RWPE1 (cell line): Measurements from ENCODE around the gene TBL1X.

ENCODE experiments used
- CTCF ChIA-PET: fragments of 350-600 bp; sonication (Branson Sonifier 250); formaldehyde crosslinking; extraction: SDS; loops from one replicate; lab custom pipeline; 2021; lab: Yijun Ruan, JAX
- POLR2A ChIA-PET: fragments of 400-600 bp; formaldehyde crosslinking; extraction: SDS; loops from one replicate; lab custom pipeline; 2020; ENCODE audit warnings: antibody characterized with exemption; ENCODE audit not compliant: low non-redundant PET; lab: Yijun Ruan, JAX
- DNase-seq: peaks from one replicate; pipeline ENCODE4 v3.0.0; 2012; ENCODE audit warnings: low spot score
- H3K27ac ChIP-seq: fragments of 450-650 bp; 2 replicates; pipeline ENCODE4 v1.5.1; 2017
- CTCF ChIP-seq: fragments of 450-650 bp; conservative IDR thresholded peaks from 2 replicates; pipeline ENCODE4 v1.5.1; 2017; ENCODE audit warnings: low read depth, mild to moderate bottlenecking

TBL1X gene

DNA sequence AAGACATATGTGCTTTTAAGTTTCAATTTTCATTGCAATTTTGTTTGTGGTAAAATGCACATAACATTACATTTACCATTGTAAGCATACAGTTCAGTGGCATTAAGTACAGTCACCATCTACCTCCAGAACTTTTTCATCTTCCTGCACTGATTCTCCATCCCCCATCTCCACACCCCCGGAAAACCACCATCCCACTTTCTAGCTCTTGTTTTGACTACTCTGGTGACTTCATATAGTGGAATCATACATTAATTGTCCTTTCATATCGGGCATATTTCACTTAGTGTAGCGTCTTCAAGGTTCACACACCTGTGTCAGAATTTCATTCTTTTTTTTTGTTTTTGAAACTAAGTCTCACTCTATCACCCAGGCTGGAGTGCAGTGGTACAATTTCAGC is 157.3 kb downstream of the TBL1X start:
- no peak for DNase-seq
- no peak for TF ChIP-seq CTCF
- CTCF ChIA-PET: no interaction called here
- POLR2A ChIA-PET: no interaction called here
- H3K27ac ChIP-seq: no peak overlapping the region

DNA sequence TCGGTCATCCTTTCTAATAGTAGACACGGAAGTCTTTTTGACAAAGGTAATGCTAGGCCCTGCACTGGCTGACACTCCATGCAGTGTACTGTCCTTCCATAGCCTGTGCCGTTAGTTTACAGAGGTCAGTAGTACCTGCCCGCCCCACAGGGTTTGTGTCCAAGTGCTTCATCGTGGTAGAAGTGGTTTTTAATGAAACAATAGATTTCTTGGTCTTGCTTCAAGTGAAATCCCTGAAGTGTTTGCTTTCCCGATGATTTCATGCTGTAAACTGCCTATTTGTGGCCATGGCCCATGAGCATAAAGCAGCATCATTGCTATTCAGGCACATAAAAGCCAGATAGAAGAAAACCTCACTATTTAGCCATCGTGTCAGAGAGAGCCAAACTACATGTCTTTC is 161.5 kb downstream of the TBL1X start:
- TF ChIP-seq CTCF: no peak
- ChIA-PET POLR2A (no interaction called here), CTCF (no interaction called here)
- H3K27ac ChIP-seq: no peak overlapping the region
- no peak for DNase-seq

- H3K27ac ChIP-seq: no peak overlapping the region
- POLR2A ChIA-PET: interaction anchor here (0.7 kb wide), 1 partner anchor 373 kb away, joined by 4 read pairs; no protein-coding TSS in a partner anchor
- CTCF ChIA-PET: no interaction called here
- TF ChIP-seq CTCF: no peak
- no peak for DNase-seq
Observed at GRCh38 chrX:9627922-9628321, 163.1 kb downstream of the TBL1X start.

DNA sequence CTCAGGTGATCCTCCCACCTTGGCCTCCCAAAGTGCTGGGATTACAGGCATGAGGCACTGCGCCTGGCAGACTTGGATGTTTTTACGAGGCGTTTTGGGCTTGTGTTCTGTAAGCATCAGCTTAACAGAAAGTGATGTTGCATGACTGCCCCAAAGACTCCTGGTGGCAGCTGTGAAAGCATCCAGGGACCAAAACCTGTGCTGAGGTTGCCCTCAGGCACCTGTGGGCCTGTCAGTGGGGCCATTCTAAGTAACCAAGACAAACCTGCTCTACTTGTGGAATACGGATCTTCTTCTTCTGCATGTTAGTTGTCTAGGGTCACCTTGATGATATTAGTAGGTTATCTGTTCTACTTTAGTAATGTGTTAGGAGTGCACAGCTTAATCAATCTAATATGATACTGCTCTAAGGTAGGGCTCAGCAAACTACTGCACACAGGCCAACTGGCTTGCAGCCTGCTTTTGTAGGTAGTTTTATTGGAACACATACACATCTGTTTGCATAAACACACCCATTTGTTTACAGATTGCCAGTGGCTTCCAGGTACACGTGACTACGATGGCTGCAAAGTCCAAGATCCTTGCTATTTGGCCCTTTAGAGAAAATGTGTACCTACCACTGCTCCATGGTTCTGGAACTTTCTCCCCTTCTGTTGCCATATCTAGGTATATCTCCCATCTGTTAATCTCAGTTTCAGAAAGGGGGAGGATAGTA is 164.1 kb downstream of the TBL1X start:
- POLR2A ChIA-PET: no interaction called here
- H3K27ac ChIP-seq: no peak overlapping the region
- TF ChIP-seq CTCF: no peak
- CTCF ChIA-PET: no interaction called here
- DNase-seq: no peak

- DNase-seq: no peak
- ChIA-PET POLR2A (no interaction called here), CTCF (no interaction called here)
- no peak for TF ChIP-seq CTCF
- H3K27ac ChIP-seq: no peak overlapping the region
Observed at GRCh38 chrX:9634551-9634950, 169.7 kb downstream of the TBL1X start.

GRCh38 chrX:9635368-9635767 is 170.5 kb downstream of the TBL1X start:
- POLR2A ChIA-PET: no interaction called here
- no peak overlapping the region for H3K27ac ChIP-seq
- no peak for DNase-seq
- CTCF ChIA-PET: no interaction called here
- no peak for TF ChIP-seq CTCF
